ENCODE data around the gene NEURL1. TPM values are rescaled to one million over a fixed set of nuclear protein-coding genes. Genes with fewer than 3 reads are reported as not detected.
A peak's percentile ranks its signal among the peaks of the same experiment; 100 is the strongest.

The NEURL1 gene
- total and polyA plus RNA-seq, 3 experiments from 2014 or later = 0.69 to 1.6 (median 1.5) TPM

GRCh38 chr10:103640436-103641181 is 147.1 kb downstream of the NEURL1 start:
- CTCF ChIA-PET = no interaction called here

GRCh38 chr10:103641326-103641725 is 147.8 kb downstream of the NEURL1 start:
- no peaks in the 10 kb centered on the region for H3K4me1 Mint-ChIP-seq
- POLR2A ChIA-PET = no interaction called here

More at GRCh38 chr10:103640436-103641181, 147.1 kb downstream of the NEURL1 start:
- Histone ChIP-seq H3K27me3 (ENCODE audit: insufficient read depth, low read length, poor library complexity, severe bottlenecking) (no peaks in the 10 kb centered on the region), H3K4me3 (ENCODE audit: low read length) (no peak overlapping the region), H3K9me3 (ENCODE audit: low read length) (no peaks in the 10 kb centered on the region), H3K27ac (ENCODE audit: low read depth, low read length) (no peak overlapping the region), H3K4me1 (ENCODE audit: insufficient read depth, low read length) (no peaks in the 10 kb centered on the region), H3K36me3 (ENCODE audit: insufficient read depth, low read length) (no peaks in the 10 kb centered on the region)
- H3K9me3 Mint-ChIP-seq = no peaks in the 10 kb centered on the region
- peak overlapping the region in 2 of 8 donors; percentile 42 to 65 for H3K27ac Mint-ChIP-seq
- no peak for DNase-seq
- no peak overlapping the region for H3K4me3 Mint-ChIP-seq
- peaks cover 0 to 4% of the 10 kb centered on the region in 2 donors for H3K27me3 Mint-ChIP-seq
- POLR2A ChIA-PET = no interaction called here
- H3K36me3 Mint-ChIP-seq = peaks cover 0 to 7% (median 2%) of the 10 kb centered on the region in 3 donors
- H3K4me1 Mint-ChIP-seq = no peaks in the 10 kb centered on the region

More at GRCh38 chr10:103641326-103641725, 147.8 kb downstream of the NEURL1 start:
- no peaks in the 10 kb centered on the region for H3K9me3 Mint-ChIP-seq
- no peak for DNase-seq
- no peak overlapping the region for H3K4me3 Mint-ChIP-seq
- CTCF ChIA-PET = no interaction called here
- Histone ChIP-seq H3K4me3 (ENCODE audit: low read length) (no peak overlapping the region), H3K27me3 (ENCODE audit: insufficient read depth, low read length, poor library complexity, severe bottlenecking) (no peaks in the 10 kb centered on the region), H3K9me3 (ENCODE audit: low read length) (no peaks in the 10 kb centered on the region), H3K4me1 (ENCODE audit: insufficient read depth, low read length) (no peaks in the 10 kb centered on the region), H3K27ac (ENCODE audit: low read depth, low read length) (no peak overlapping the region), H3K36me3 (ENCODE audit: insufficient read depth, low read length) (no peaks in the 10 kb centered on the region)
- peaks cover 0 to 4% of the 10 kb centered on the region in 2 donors for H3K27me3 Mint-ChIP-seq
- H3K36me3 Mint-ChIP-seq = peaks cover 0 to 11% (median 2%) of the 10 kb centered on the region in 3 donors
- H3K27ac Mint-ChIP-seq = no peak overlapping the region

Other genes with a start within 250 kb of the NEURL1 start
- gene RPEL1, start 247.8 kb upstream of the NEURL1 start, total RNA-seq = not detected
- gene RPEL1, start 247.8 kb upstream of the NEURL1 start, polyA plus RNA-seq = not detected
- under 1 TPM; 0.73 to 0.94 TPM for gene INA, start 216.6 kb upstream of the NEURL1 start, total RNA-seq
- gene INA, start 216.6 kb upstream of the NEURL1 start, polyA plus RNA-seq = not detected
- gene PCGF6, start 142.6 kb upstream of the NEURL1 start, total RNA-seq = 10 to 100 TPM; 17.6 to 17.7 TPM
- gene PCGF6, start 142.6 kb upstream of the NEURL1 start, polyA plus RNA-seq = 10.8 TPM
- gene TAF5, start 125.7 kb upstream of the NEURL1 start, total RNA-seq = 10 to 100 TPM; 10.9 to 11.4 TPM
- gene TAF5, start 125.7 kb upstream of the NEURL1 start, polyA plus RNA-seq = 4.4 TPM
- 100 to 1,000 TPM; 438 to 454 TPM for gene ATP5MK, start 97.2 kb upstream of the NEURL1 start, total RNA-seq
- 553 TPM for gene ATP5MK, start 97.2 kb upstream of the NEURL1 start, polyA plus RNA-seq
- 10 to 100 TPM; 88.5 to 91.3 TPM for gene PDCD11, start 97.1 kb upstream of the NEURL1 start, total RNA-seq
- 16.4 TPM for gene PDCD11, start 97.1 kb upstream of the NEURL1 start, polyA plus RNA-seq
- gene CALHM2, start 41.3 kb upstream of the NEURL1 start, total RNA-seq = 10 to 100 TPM; 20.4 to 22.2 TPM
- 92.7 TPM for gene CALHM2, start 41.3 kb upstream of the NEURL1 start, polyA plus RNA-seq
- not detected for gene CALHM1, start 34.8 kb upstream of the NEURL1 start, total RNA-seq
- gene CALHM1, start 34.8 kb upstream of the NEURL1 start, polyA plus RNA-seq = not detected
- gene CALHM3, start 14.5 kb upstream of the NEURL1 start, total RNA-seq = not detected
- gene CALHM3, start 14.5 kb upstream of the NEURL1 start, polyA plus RNA-seq = not detected

Data from CD8-positive, alpha-beta memory T cell (primary cell).